ENCODE data around the gene VPS33B.

DNA sequence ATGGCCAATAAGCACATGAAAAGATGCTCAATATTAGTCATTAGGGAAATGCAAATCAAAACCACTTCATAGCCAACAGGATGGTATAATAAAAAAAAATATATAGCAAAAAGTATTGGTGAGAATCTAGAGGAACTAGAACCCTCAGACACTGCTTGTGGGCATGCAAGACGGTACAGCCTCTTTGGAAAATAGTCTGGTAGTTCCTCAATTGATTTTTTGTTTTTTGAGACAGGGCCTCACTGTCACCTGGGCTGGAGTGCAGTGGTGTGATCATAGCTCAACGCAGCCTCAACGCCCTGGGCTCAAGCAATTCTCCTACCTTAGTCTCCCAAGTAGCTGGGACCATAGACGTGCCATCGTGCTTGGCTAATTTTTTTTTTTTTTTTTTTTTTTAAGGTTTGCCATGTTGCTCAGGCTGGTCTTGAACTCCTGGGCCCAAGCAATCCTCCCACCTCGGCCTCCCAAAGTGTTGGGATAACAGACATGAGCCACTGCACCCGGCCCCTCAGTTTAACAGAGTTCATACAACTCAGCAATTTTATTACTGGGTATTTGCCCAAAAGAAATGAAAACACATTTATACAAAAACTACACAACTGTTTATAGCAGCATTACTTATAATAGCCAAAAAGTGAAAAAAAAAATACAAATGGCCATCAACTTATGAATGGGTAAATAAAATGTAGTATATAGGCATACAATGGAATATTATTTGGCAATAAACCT lies 33.2 kb downstream of the VPS33B start:
- TF ChIP-seq CTCF (IDR thresholded peaks at IDR 0.05) = no peak
- TF ChIP-seq POLR2A (IDR thresholded peaks at IDR 0.05) = no peak

Measured in uterus (tissue), 2 donors.